ENCODE results near the gene PGM2L1.

GRCh38 chr11:74284466-74284865, 113.8 kb downstream of the PGM2L1 start:
- TF ChIP-seq, protein P1, sequence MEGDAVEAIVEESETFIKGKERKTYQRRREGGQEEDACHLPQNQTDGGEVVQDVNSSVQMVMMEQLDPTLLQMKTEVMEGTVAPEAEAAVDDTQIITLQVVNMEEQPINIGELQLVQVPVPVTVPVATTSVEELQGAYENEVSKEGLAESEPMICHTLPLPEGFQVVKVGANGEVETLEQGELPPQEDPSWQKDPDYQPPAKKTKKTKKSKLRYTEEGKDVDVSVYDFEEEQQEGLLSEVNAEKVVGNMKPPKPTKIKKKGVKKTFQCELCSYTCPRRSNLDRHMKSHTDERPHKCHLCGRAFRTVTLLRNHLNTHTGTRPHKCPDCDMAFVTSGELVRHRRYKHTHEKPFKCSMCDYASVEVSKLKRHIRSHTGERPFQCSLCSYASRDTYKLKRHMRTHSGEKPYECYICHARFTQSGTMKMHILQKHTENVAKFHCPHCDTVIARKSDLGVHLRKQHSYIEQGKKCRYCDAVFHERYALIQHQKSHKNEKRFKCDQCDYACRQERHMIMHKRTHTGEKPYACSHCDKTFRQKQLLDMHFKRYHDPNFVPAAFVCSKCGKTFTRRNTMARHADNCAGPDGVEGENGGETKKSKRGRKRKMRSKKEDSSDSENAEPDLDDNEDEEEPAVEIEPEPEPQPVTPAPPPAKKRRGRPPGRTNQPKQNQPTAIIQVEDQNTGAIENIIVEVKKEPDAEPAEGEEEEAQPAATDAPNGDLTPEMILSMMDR (IDR thresholded peaks at IDR 0.05): no peak
- TF ChIP-seq POLR2A (IDR thresholded peaks at IDR 0.05) (no peak), EP300 (IDR thresholded peaks at IDR 0.05) (no peak)
